Loucy (cell line): ENCODE data around the gene CPEB4.

Source experiments
- H2AFZ ChIP-seq: fragments of 200-600 bp; sonication (generic); 2 replicates; pipeline ENCODE4 v1.6.0; 2016; ENCODE audit warnings: antibody characterized with exemption, mild to moderate bottlenecking, low read length, moderate library complexity
- H3F3A ChIP-seq: fragments of 200-600 bp; 2 replicates; pipeline ENCODE4 v1.6.0; 2016; ENCODE audit warnings: antibody characterized with exemption, low read depth, mild to moderate bottlenecking
- H3K27me3 ChIP-seq: fragments of 200-600 bp; sonication (generic); 2 replicates; pipeline ENCODE4 v1.6.1; 2014; ENCODE audit warnings: low read length, mild to moderate bottlenecking; ENCODE audit not compliant: insufficient read depth, poor library complexity, severe bottlenecking
- H3K36me3 ChIP-seq: fragments of 200-600 bp; sonication (generic); 2 replicates; pipeline ENCODE4 v1.6.1; 2016; ENCODE audit warnings: low read length; ENCODE audit not compliant: insufficient read depth
- H3K4me1 ChIP-seq: fragments of 200-600 bp; sonication (generic); 2 replicates; pipeline ENCODE4 v1.5.1; 2014; ENCODE audit warnings: low read length, mild to moderate bottlenecking; ENCODE audit not compliant: insufficient read depth, poor library complexity, severe bottlenecking
- H3K4me2 ChIP-seq: fragments of 200-600 bp; sonication (generic); 2 replicates; pipeline ENCODE4 v1.6.0; 2014; ENCODE audit warnings: antibody characterized with exemption, low read length, low read depth, mild to moderate bottlenecking; ENCODE audit not compliant: poor library complexity, severe bottlenecking
- H3K4me3 ChIP-seq: fragments of 200-600 bp; sonication (generic); 2 replicates; pipeline ENCODE4 v1.5.1; 2014; ENCODE audit warnings: low read length, mild to moderate bottlenecking, mixed read lengths; ENCODE audit not compliant: poor library complexity, severe bottlenecking
- H3K79me2 ChIP-seq: fragments of 200-600 bp; sonication (generic); 2 replicates; pipeline ENCODE4 v1.6.1; 2014; ENCODE audit warnings: low read length; ENCODE audit not compliant: insufficient read depth
- H3K9ac ChIP-seq: fragments of 200-600 bp; sonication (generic); 2 replicates; pipeline ENCODE4 v1.6.0; 2014; ENCODE audit warnings: mild to moderate bottlenecking, low read depth, low read length, moderate library complexity; ENCODE audit not compliant: poor library complexity, severe bottlenecking
- H3K9me2 ChIP-seq: fragments of 200-600 bp; sonication (generic); replicated peaks from 2 replicates; pipeline ENCODE4 v1.6.1; 2016; ENCODE audit warnings: low read depth, low read length, mixed read lengths
- H3K9me3 ChIP-seq: fragments of 200-600 bp; sonication (generic); 2 replicates; pipeline ENCODE4 v1.6.1; 2014; ENCODE audit warnings: mild to moderate bottlenecking, antibody characterized with exemption, low read length, low read depth; ENCODE audit not compliant: insufficient read depth
- H4K20me1 ChIP-seq: fragments of 200-600 bp; sonication (generic); 2 replicates; pipeline ENCODE4 v1.6.0; 2014; ENCODE audit warnings: antibody characterized with exemption, low read length, mild to moderate bottlenecking; ENCODE audit not compliant: insufficient read depth, poor library complexity, severe bottlenecking
- EZH2phosphoT487 ChIP-seq: fragments of 200-600 bp; IDR thresholded peaks from 2 replicates; pipeline ENCODE4 v1.6.1; 2018; ENCODE audit warnings: antibody characterized with exemption, mild to moderate bottlenecking, moderate library complexity, borderline replicate concordance
- TF ChIP-seq, protein P1 (sequence below): fragments of 200-600 bp; sonication (generic); conservative IDR thresholded peaks from 2 replicates; pipeline ENCODE4 v1.5.1; 2014; ENCODE audit warnings: mild to moderate bottlenecking, antibody characterized with exemption, low read length

The CPEB4 gene

DNA sequence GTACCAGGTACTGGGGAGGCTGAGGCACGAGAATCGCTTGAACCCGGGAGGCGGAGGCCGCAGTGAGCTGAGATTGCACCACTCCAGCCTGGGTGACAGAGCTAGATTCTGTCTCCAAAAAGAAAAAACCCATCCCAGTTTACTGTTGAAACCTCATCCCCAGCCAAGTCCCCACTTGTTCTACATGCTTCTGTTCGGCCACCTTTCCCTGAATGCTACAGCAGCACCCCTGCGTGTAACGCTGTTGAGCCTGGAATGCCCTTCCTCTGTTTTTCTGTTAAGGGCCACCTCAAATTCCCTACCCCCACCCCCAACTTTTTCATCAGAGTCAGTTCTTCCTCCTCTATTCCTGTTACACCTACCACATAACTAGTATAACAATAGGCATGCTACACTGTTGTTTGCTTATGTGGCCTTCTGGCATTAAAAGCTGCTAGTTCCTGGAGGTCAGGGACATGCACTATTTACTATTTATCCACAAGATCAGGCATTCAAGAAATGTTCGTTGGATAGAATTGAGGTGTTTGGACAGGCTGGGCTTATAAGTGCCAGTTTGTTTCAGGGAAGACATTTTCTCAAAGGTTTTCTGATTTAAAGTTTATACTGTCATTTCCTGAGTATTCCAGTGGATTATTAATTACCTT lies 53.7 kb downstream of the CPEB4 start:
- Histone ChIP-seq H3K9me2 (no peaks in the 10 kb centered on the region), H3K9me3 (no peaks in the 10 kb centered on the region), H3K36me3 (no peaks in the 10 kb centered on the region), H3K4me3 (no peak overlapping the region), H3K4me2 (no peak overlapping the region), H4K20me1 (no peaks in the 10 kb centered on the region), H3K9ac (no peak overlapping the region), H3F3A (no peaks in the 10 kb centered on the region), H3K79me2 (no peaks in the 10 kb centered on the region), H3K27me3 (no peaks in the 10 kb centered on the region), H3K4me1 (no peaks in the 10 kb centered on the region), H2AFZ (no peak overlapping the region)
- TF ChIP-seq, protein P1, sequence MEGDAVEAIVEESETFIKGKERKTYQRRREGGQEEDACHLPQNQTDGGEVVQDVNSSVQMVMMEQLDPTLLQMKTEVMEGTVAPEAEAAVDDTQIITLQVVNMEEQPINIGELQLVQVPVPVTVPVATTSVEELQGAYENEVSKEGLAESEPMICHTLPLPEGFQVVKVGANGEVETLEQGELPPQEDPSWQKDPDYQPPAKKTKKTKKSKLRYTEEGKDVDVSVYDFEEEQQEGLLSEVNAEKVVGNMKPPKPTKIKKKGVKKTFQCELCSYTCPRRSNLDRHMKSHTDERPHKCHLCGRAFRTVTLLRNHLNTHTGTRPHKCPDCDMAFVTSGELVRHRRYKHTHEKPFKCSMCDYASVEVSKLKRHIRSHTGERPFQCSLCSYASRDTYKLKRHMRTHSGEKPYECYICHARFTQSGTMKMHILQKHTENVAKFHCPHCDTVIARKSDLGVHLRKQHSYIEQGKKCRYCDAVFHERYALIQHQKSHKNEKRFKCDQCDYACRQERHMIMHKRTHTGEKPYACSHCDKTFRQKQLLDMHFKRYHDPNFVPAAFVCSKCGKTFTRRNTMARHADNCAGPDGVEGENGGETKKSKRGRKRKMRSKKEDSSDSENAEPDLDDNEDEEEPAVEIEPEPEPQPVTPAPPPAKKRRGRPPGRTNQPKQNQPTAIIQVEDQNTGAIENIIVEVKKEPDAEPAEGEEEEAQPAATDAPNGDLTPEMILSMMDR, result no peak
- no peak for TF ChIP-seq EZH2phosphoT487

DNA sequence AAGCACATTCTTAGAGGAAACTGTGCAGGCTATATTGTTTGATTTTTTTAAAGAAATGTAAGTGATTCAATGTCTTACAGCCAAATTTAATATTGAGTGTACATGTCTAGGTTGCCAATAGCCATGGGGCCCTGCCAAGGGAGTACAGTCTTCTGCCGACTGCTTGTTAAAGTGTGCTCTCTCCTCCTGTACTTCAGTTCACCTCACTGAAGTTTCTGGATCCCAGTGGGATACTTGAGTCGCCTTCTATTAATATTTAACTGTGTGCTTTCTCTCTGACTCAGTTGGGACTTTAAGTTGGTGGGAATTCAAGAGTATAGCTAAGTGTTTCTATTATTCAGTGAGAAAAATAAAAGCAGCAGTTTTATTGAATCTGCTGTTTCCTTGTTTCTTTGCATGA lies 56.4 kb downstream of the CPEB4 start:
- no peak for TF ChIP-seq EZH2phosphoT487
- TF ChIP-seq, protein P1, result no peak
- H3K4me2 ChIP-seq, result no peak overlapping the region
- no peaks in the 10 kb centered on the region for H4K20me1 ChIP-seq
- H3K27me3 ChIP-seq, result no peaks in the 10 kb centered on the region
- H3F3A ChIP-seq, result no peaks in the 10 kb centered on the region
- no peaks in the 10 kb centered on the region for H3K9me3 ChIP-seq
- no peak overlapping the region for H2AFZ ChIP-seq
- H3K9me2 ChIP-seq, result no peaks in the 10 kb centered on the region
- no peaks in the 10 kb centered on the region for H3K4me1 ChIP-seq
- no peak overlapping the region for H3K9ac ChIP-seq
- H3K36me3 ChIP-seq, result no peaks in the 10 kb centered on the region
- H3K4me3 ChIP-seq, result no peak overlapping the region
- H3K79me2 ChIP-seq, result no peaks in the 10 kb centered on the region

DNA sequence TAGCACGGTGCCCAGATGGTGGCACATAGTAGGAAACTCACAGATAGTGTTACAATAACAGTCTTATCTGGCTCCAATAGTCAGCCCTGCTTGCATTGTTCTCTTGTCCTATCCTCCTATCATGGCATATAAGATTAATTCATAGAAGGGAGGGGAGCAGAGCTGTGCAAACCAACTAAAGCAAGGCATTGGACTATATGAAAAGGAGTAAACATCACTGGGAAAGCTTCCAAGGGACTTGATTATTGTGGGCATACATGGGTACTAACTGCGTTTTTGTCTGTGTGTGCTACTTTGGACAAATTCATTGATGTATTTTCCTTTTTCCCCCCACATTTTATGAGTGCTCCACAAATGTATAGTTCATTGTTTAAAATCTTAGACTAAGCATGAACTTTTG lies 57.0 kb downstream of the CPEB4 start:
- Histone ChIP-seq H3K9me3 (no peaks in the 10 kb centered on the region), H3K36me3 (no peaks in the 10 kb centered on the region), H3K9ac (no peak overlapping the region), H2AFZ (no peak overlapping the region), H3K4me1 (no peaks in the 10 kb centered on the region), H3K79me2 (no peaks in the 10 kb centered on the region), H4K20me1 (no peaks in the 10 kb centered on the region), H3K27me3 (no peaks in the 10 kb centered on the region), H3K4me2 (no peak overlapping the region), H3K4me3 (no peak overlapping the region), H3F3A (no peaks in the 10 kb centered on the region), H3K9me2 (no peaks in the 10 kb centered on the region)
- no peak for TF ChIP-seq EZH2phosphoT487

DNA sequence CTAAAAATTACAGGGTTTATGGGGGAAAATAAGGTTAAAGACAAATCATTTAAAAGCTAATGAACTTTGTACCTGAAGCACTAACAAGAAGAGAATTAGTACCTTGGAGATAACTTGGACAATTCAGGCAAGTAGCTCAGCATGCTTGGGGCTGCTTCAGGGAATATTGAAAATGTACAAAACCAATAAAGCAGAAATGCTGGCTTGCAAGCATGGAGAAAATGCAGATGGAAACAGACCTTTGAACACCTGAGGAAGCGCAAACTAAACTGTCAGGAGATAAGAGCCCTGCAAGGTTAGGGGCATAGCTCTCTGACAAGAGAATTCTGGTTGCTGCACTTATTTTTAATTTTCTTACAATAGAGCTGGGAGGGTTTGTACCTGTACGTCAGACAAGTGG lies 58.2 kb downstream of the CPEB4 start:
- no peak overlapping the region for H3K4me3 ChIP-seq
- H3K79me2 ChIP-seq, result no peaks in the 10 kb centered on the region
- no peaks in the 10 kb centered on the region for H3K9me2 ChIP-seq
- H2AFZ ChIP-seq, result no peak overlapping the region
- no peaks in the 10 kb centered on the region for H3K4me1 ChIP-seq
- H3K4me2 ChIP-seq, result no peak overlapping the region
- no peak overlapping the region for H3K9ac ChIP-seq
- no peak for TF ChIP-seq EZH2phosphoT487
- TF ChIP-seq, protein P1, result no peak
- H3K9me3 ChIP-seq, result no peaks in the 10 kb centered on the region
- peaks cover 3% of the 10 kb centered on the region; the same call in 1 of the 2 replicates for H3K36me3 ChIP-seq
- no peaks in the 10 kb centered on the region for H3F3A ChIP-seq
- no peaks in the 10 kb centered on the region for H4K20me1 ChIP-seq
- H3K27me3 ChIP-seq, result no peaks in the 10 kb centered on the region
